Endothelial cell of umbilical vein (primary cell): Measurements from ENCODE around the gene TMC4.

Experiments
- EZH2 ChIP-seq: IDR thresholded peaks from 2 replicates; pipeline ENCODE4 v1.6.1; 2012; ENCODE audit warnings: borderline replicate concordance, low read depth, mild to moderate bottlenecking, moderate library complexity, low read length, inconsistent platforms; ENCODE audit not compliant: severe bottlenecking
- FOS ChIP-seq: IDR thresholded peaks from 2 replicates; pipeline ENCODE4 v1.6.1; 2011; ENCODE audit warnings: mild to moderate bottlenecking, low read length, moderate library complexity, borderline replicate concordance; ENCODE audit not compliant: insufficient read depth
- GATA2 ChIP-seq: IDR thresholded peaks from 2 replicates; pipeline ENCODE4 v1.7.0; 2011; ENCODE audit warnings: low read depth, mild to moderate bottlenecking, moderate library complexity, mixed read lengths, low read length; ENCODE audit not compliant: insufficient read length, insufficient read depth
- JUN ChIP-seq: IDR thresholded peaks from 2 replicates; pipeline ENCODE4 v1.6.1; 2011; ENCODE audit warnings: borderline replicate concordance, low read depth; ENCODE audit not compliant: insufficient read length, insufficient read depth
- MYC ChIP-seq: IDR thresholded peaks from one replicate; pipeline ENCODE4 v1.6.1; 2011; ENCODE audit warnings: mild to moderate bottlenecking, low read depth, low read length
- POLR2A ChIP-seq: IDR thresholded peaks from 2 replicates; pipeline ENCODE4 v1.6.1; 2012; ENCODE audit warnings: low read depth, mild to moderate bottlenecking, control low read depth, low read length
- POLR2AphosphoS5 ChIP-seq: IDR thresholded peaks from 2 replicates; pipeline ENCODE4 v1.6.1; 2012; ENCODE audit warnings: low read depth, mild to moderate bottlenecking, control low read depth, low read length, moderate library complexity; ENCODE audit not compliant: insufficient read depth
- TF ChIP-seq, protein P1 (sequence below), 2 donors: IDR thresholded peaks; 1 replicate in 1 of 2; 2 replicates in 1 of 2; pipeline ENCODE4 v1.5.1; 2011; ENCODE audit warnings: low read length in 2 of 2, mild to moderate bottlenecking in 2 of 2, moderate library complexity in 2 of 2, control low read depth in 1 of 2, inconsistent platforms in 1 of 2, low read depth in 1 of 2; ENCODE audit not compliant: insufficient read depth in 1 of 2; ENCODE audit errors: extremely low read depth in 1 of 2
- TF ChIP-seq, protein P2 (sequence below): IDR thresholded peaks from 2 replicates; pipeline ENCODE4 v1.6.1; 2011; ENCODE audit not compliant: insufficient read depth, insufficient read length

DNA sequence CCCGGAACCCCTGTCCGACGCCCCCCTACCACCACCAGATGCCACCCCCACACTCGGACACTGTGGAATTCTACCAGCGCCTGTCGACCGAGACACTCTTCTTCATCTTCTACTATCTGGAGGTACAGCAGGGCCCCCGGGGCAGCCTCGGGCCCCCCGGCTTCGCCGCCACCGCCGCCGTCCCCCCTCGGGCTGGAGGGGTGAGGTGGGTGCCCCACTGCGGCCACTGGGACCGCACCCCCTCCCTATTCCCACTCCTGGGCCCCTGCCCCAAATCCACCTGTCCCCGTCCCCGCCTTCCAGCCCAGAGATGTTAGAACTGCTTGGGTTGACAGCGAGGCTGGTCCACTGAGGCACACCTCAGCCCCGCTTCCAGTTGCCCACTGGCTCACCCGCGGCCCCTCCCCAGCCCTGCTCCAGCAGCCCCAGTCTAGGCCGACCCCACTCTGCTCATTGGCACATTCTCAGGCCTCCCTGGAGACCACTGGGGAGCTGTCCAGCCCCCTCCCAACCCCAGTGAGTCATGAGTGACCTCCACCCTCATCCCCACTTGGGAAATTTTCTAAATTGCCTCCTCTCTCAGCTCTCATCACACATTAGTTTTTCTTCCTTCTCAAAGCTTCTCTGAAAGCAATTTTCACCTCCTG is 20.0 kb downstream of the TMC4 start:
- no peak for TF ChIP-seq POLR2A
- TF ChIP-seq, protein P1, sequence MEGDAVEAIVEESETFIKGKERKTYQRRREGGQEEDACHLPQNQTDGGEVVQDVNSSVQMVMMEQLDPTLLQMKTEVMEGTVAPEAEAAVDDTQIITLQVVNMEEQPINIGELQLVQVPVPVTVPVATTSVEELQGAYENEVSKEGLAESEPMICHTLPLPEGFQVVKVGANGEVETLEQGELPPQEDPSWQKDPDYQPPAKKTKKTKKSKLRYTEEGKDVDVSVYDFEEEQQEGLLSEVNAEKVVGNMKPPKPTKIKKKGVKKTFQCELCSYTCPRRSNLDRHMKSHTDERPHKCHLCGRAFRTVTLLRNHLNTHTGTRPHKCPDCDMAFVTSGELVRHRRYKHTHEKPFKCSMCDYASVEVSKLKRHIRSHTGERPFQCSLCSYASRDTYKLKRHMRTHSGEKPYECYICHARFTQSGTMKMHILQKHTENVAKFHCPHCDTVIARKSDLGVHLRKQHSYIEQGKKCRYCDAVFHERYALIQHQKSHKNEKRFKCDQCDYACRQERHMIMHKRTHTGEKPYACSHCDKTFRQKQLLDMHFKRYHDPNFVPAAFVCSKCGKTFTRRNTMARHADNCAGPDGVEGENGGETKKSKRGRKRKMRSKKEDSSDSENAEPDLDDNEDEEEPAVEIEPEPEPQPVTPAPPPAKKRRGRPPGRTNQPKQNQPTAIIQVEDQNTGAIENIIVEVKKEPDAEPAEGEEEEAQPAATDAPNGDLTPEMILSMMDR (IDR thresholded peaks at IDR 0.05; ENCODE audit: extremely low read depth in 1 of 2, insufficient read depth in 1 of 2, low read depth in 1 of 2, low read length in 2 of 2): no peak
- no peak for TF ChIP-seq EZH2
- no peak for TF ChIP-seq MYC
- TF ChIP-seq POLR2AphosphoS5: peak; percentile 51
- TF ChIP-seq, protein P2, sequence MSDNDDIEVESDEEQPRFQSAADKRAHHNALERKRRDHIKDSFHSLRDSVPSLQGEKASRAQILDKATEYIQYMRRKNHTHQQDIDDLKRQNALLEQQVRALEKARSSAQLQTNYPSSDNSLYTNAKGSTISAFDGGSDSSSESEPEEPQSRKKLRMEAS: no peak
- no peak for TF ChIP-seq FOS
- TF ChIP-seq GATA2: no peak
- TF ChIP-seq JUN: no peak
